HL-60 (cell line): ENCODE data around the gene PRR9.

Experiments used
- CTCF ChIP-seq: IDR thresholded peaks from one replicate; pipeline ENCODE4 v1.5.1; 2011; ENCODE audit warnings: low read length, control low read depth, inconsistent platforms; ENCODE audit not compliant: insufficient read depth
- GABPA ChIP-seq: IDR thresholded peaks from 2 replicates; pipeline ENCODE4 v1.6.1; 2012; ENCODE audit warnings: low read depth
- POLR2AphosphoS5 ChIP-seq: IDR thresholded peaks from 2 replicates; pipeline ENCODE4 v1.6.1; 2012; ENCODE audit warnings: low read depth

- TF ChIP-seq CTCF = no peak
- TF ChIP-seq POLR2AphosphoS5 = no peak
- TF ChIP-seq GABPA = no peak
Observed at GRCh38 chr1:153228491-153228890, 11.1 kb downstream of the PRR9 start.
